ENCODE measurements around the gene ZNF316. TPM values are rescaled to one million over a fixed set of nuclear protein-coding genes. Genes with fewer than 3 reads are reported as not detected.

The ZNF316 gene
- total and polyA plus RNA-seq, 2 experiments from 2014 or later = 1.1 to 17.4 TPM

- no peak overlapping the region for H3K27ac Mint-ChIP-seq
- H3K27me3 Mint-ChIP-seq (ENCODE audit: insufficient read depth, low read depth, poor library complexity) = peaks cover 3% of the 10 kb centered on the region
- Histone ChIP-seq H2AFZ (no peak overlapping the region), H3F3A (replicated peaks; ENCODE audit: low read depth) (no peaks in the 10 kb centered on the region), H3K4me3 (no peak overlapping the region), H3K27me3 (ENCODE audit: insufficient read depth) (no peaks in the 10 kb centered on the region), H3K27ac (ENCODE audit: low read depth) (no peak overlapping the region), H4K20me1 (replicated peaks; ENCODE audit: insufficient read depth) (no peaks in the 10 kb centered on the region; the same call in 1 of the 2 replicates), H3K4me1 (ENCODE audit: insufficient read depth) (no peaks in the 10 kb centered on the region), H3K9me2 (ENCODE audit: insufficient read depth) (no peaks in the 10 kb centered on the region), H3K4me2 (no peak overlapping the region), H3K36me3 (ENCODE audit: insufficient read depth) (no peaks in the 10 kb centered on the region), H3K79me2 (replicated peaks; ENCODE audit: insufficient read depth) (no peaks in the 10 kb centered on the region)
- ATAC-seq (no peak), DNase-seq (ENCODE audit: low spot score) (no peak)
- no peak overlapping the region for H3K4me3 Mint-ChIP-seq
- H3K4me1 Mint-ChIP-seq = no peaks in the 10 kb centered on the region
- H3K9me3 Mint-ChIP-seq = no peaks in the 10 kb centered on the region
- peaks cover 27% of the 10 kb centered on the region for H3K36me3 Mint-ChIP-seq (ENCODE audit: low read depth)
- no peak for TF ChIP-seq CREB1 (CRISPR knock-in tag; IDR thresholded peaks at IDR 0.05; ENCODE audit: low read depth)
Measured at GRCh38 chr7:6651851-6652445, 14.8 kb downstream of the ZNF316 start.

DNA sequence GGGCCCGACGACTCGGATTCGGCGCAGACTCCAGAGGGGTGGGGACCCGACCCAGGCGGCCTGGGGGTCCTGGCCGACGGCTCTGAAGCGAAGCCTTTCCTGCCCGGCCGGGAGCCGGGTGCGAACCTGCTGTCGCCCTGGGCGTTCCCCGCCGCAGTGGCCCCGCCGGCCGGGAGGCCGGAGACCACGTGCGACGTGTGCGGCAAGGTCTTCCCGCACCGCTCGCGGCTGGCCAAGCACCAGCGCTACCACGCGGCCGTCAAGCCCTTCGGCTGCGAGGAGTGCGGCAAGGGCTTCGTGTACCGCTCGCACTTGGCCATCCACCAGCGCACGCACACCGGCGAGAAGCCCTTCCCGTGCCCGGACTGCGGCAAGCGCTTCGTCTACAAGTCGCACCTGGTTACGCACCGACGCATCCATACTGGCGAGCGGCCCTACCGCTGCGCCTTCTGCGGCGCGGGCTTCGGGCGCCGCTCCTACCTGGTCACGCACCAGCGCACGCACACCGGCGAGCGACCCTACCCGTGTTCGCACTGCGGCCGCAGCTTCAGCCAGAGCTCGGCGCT is 15.4 kb downstream of the ZNF316 start:
- ATAC-seq (no peak), DNase-seq (ENCODE audit: low spot score) (no peak)
- H3K36me3 ChIP-seq (ENCODE audit: insufficient read depth) = no peaks in the 10 kb centered on the region
- no peak overlapping the region for H3K4me3 Mint-ChIP-seq
- no peak overlapping the region for H3K27ac ChIP-seq (ENCODE audit: low read depth)
- no peaks in the 10 kb centered on the region for H3K79me2 ChIP-seq (replicated peaks; ENCODE audit: insufficient read depth)
- H3K27me3 ChIP-seq (ENCODE audit: insufficient read depth) = no peaks in the 10 kb centered on the region
- no peak overlapping the region for H3K4me3 ChIP-seq
- no peaks in the 10 kb centered on the region for H3F3A ChIP-seq (replicated peaks; ENCODE audit: low read depth)
- no peaks in the 10 kb centered on the region for H3K4me1 Mint-ChIP-seq
- H3K36me3 Mint-ChIP-seq (ENCODE audit: low read depth) = peaks cover 27% of the 10 kb centered on the region
- H3K27me3 Mint-ChIP-seq (ENCODE audit: insufficient read depth, low read depth, poor library complexity) = peaks cover 3% of the 10 kb centered on the region
- H3K4me2 ChIP-seq = no peak overlapping the region
- no peaks in the 10 kb centered on the region for H3K9me3 Mint-ChIP-seq
- no peak overlapping the region for H2AFZ ChIP-seq
- H3K9me2 ChIP-seq (ENCODE audit: insufficient read depth) = no peaks in the 10 kb centered on the region
- H3K4me1 ChIP-seq (ENCODE audit: insufficient read depth) = no peaks in the 10 kb centered on the region
- no peaks in the 10 kb centered on the region; the same call in 1 of the 2 replicates for H4K20me1 ChIP-seq (replicated peaks; ENCODE audit: insufficient read depth)
- H3K27ac Mint-ChIP-seq = no peak overlapping the region
- TF ChIP-seq, protein P1, sequence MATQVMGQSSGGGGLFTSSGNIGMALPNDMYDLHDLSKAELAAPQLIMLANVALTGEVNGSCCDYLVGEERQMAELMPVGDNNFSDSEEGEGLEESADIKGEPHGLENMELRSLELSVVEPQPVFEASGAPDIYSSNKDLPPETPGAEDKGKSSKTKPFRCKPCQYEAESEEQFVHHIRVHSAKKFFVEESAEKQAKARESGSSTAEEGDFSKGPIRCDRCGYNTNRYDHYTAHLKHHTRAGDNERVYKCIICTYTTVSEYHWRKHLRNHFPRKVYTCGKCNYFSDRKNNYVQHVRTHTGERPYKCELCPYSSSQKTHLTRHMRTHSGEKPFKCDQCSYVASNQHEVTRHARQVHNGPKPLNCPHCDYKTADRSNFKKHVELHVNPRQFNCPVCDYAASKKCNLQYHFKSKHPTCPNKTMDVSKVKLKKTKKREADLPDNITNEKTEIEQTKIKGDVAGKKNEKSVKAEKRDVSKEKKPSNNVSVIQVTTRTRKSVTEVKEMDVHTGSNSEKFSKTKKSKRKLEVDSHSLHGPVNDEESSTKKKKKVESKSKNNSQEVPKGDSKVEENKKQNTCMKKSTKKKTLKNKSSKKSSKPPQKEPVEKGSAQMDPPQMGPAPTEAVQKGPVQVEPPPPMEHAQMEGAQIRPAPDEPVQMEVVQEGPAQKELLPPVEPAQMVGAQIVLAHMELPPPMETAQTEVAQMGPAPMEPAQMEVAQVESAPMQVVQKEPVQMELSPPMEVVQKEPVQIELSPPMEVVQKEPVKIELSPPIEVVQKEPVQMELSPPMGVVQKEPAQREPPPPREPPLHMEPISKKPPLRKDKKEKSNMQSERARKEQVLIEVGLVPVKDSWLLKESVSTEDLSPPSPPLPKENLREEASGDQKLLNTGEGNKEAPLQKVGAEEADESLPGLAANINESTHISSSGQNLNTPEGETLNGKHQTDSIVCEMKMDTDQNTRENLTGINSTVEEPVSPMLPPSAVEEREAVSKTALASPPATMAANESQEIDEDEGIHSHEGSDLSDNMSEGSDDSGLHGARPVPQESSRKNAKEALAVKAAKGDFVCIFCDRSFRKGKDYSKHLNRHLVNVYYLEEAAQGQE (IDR thresholded peaks at IDR 0.05; ENCODE audit: unreplicated experiment) = no peak
- no peak for TF ChIP-seq EZH2 (IDR thresholded peaks at IDR 0.05; ENCODE audit: low read depth, unreplicated experiment)
- TF ChIP-seq CTCF (conservative IDR thresholded peaks at IDR 0.05; ENCODE audit: low read depth in 2 of 2) = no peak
- no peak for TF ChIP-seq JUNB (IDR thresholded peaks at IDR 0.05; ENCODE audit: unreplicated experiment)
- no peak for TF ChIP-seq STAT1 (IDR thresholded peaks at IDR 0.05; ENCODE audit: unreplicated experiment)
- no peak for TF ChIP-seq ZNF462 (CRISPR knock-in tag; IDR thresholded peaks at IDR 0.05)
- no peak for TF ChIP-seq POLR2AphosphoS5 (IDR thresholded peaks at IDR 0.05; ENCODE audit: low read depth)
- no peak for TF ChIP-seq CREB1 (CRISPR knock-in tag; IDR thresholded peaks at IDR 0.05; ENCODE audit: low read depth)
- TF ChIP-seq ZNF331 (CRISPR knock-in tag; IDR thresholded peaks at IDR 0.05; ENCODE audit: low read depth) = no peak
- no peak for TF ChIP-seq NANOG (IDR thresholded peaks at IDR 0.05; ENCODE audit: borderline replicate concordance)

All from GM23338 (cell line).